Measurements from ENCODE around the gene NELFB.

DNA sequence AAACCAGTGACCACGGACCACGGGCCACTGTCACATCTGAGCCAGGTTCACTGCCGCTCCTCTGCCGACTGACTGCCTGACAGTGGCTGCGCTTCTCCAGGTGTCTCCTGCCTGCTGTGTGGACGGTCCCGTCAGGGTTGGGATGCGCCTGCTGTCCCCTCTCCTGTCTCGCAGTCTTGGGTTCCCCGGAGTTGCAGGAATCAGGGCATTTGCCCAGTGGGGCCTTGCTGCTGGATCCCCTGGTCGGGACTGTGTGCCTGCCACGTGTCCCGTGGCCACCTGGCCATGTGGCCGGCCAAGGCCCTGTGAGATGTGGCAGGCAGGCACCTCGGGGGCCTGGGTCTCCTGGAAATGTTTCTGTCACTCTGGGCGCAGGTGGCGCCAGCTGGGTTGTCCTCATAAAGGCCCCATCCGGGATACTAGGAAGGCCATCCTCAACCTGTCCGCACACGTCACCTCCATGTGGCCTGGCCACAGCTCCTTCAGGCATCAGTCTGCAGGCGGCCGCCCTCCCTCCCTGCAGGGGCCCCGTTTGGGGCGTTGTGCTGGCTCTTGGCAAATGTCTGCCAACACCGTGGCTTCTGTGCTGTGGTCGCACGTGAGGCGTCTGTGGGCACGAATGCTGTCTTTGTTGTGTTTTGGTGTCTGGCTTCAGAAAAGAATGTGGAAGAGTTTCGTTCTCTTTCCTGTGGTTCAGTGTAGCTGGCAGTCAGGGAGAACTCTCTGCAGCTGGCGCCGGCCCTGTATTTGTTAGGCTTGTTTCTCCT, 16.0 kb downstream of the NELFB start:
- TF ChIP-seq, protein P1, sequence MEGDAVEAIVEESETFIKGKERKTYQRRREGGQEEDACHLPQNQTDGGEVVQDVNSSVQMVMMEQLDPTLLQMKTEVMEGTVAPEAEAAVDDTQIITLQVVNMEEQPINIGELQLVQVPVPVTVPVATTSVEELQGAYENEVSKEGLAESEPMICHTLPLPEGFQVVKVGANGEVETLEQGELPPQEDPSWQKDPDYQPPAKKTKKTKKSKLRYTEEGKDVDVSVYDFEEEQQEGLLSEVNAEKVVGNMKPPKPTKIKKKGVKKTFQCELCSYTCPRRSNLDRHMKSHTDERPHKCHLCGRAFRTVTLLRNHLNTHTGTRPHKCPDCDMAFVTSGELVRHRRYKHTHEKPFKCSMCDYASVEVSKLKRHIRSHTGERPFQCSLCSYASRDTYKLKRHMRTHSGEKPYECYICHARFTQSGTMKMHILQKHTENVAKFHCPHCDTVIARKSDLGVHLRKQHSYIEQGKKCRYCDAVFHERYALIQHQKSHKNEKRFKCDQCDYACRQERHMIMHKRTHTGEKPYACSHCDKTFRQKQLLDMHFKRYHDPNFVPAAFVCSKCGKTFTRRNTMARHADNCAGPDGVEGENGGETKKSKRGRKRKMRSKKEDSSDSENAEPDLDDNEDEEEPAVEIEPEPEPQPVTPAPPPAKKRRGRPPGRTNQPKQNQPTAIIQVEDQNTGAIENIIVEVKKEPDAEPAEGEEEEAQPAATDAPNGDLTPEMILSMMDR (conservative IDR thresholded peaks at IDR 0.05; ENCODE audit: low read depth, low read length) = no peak
- TF ChIP-seq CEBPB (IDR thresholded peaks at IDR 0.05; ENCODE audit: low read depth, low read length) = no peak
- TF ChIP-seq, protein P2, sequence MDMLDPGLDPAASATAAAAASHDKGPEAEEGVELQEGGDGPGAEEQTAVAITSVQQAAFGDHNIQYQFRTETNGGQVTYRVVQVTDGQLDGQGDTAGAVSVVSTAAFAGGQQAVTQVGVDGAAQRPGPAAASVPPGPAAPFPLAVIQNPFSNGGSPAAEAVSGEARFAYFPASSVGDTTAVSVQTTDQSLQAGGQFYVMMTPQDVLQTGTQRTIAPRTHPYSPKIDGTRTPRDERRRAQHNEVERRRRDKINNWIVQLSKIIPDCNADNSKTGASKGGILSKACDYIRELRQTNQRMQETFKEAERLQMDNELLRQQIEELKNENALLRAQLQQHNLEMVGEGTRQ (IDR thresholded peaks at IDR 0.05; ENCODE audit: low read depth, low read length) = no peak
- TF ChIP-seq MXI1 (IDR thresholded peaks at IDR 0.05; ENCODE audit: borderline replicate concordance, low read depth, low read length) = no peak
- TF ChIP-seq POLR2A (IDR thresholded peaks at IDR 0.05; ENCODE audit: low read depth, low read length) = no peak
- TF ChIP-seq RCOR1 (IDR thresholded peaks at IDR 0.05; ENCODE audit: insufficient replicate concordance, low read length) = no peak
- TF ChIP-seq BHLHE40 (IDR thresholded peaks at IDR 0.05; ENCODE audit: low read depth, low read length) = no peak
- TF ChIP-seq, protein P3, sequence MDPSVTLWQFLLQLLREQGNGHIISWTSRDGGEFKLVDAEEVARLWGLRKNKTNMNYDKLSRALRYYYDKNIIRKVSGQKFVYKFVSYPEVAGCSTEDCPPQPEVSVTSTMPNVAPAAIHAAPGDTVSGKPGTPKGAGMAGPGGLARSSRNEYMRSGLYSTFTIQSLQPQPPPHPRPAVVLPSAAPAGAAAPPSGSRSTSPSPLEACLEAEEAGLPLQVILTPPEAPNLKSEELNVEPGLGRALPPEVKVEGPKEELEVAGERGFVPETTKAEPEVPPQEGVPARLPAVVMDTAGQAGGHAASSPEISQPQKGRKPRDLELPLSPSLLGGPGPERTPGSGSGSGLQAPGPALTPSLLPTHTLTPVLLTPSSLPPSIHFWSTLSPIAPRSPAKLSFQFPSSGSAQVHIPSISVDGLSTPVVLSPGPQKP (IDR thresholded peaks at IDR 0.05; ENCODE audit: borderline replicate concordance, low read depth, low read length) = no peak
- TF ChIP-seq RFX5 (IDR thresholded peaks at IDR 0.05; ENCODE audit: low read depth, low read length) = no peak
- no peak for TF ChIP-seq RAD21 (IDR thresholded peaks at IDR 0.05; ENCODE audit: low read length)
- no peak for TF ChIP-seq SMC3 (IDR thresholded peaks at IDR 0.05; ENCODE audit: low read depth, low read length)
- no peak for TF ChIP-seq FOS (IDR thresholded peaks at IDR 0.05; ENCODE audit: low read depth, low read length)
- TF ChIP-seq MAFK (IDR thresholded peaks at IDR 0.05; ENCODE audit: low read depth, low read length) = no peak

Measured in IMR-90 (cell line).